Adipocyte (in vitro differentiated cells): ENCODE data around the gene DDN.

Experiments used
- DNase-seq: peaks from one replicate; pipeline ENCODE4 v3.0.0-alpha.2; 2015; ENCODE audit warnings: low read depth
- H3K27me3 ChIP-seq: replicated peaks from 2 replicates; pipeline ENCODE4 v1.7.0; 2013; ENCODE audit warnings: mild to moderate bottlenecking, low read length, moderate library complexity; ENCODE audit not compliant: control insufficient read depth, insufficient read depth
- H3K36me3 ChIP-seq: 2 replicates; pipeline ENCODE4 v1.7.0; 2013; ENCODE audit warnings: low read length, mild to moderate bottlenecking, moderate library complexity; ENCODE audit not compliant: control insufficient read depth, insufficient read depth, severe bottlenecking
- H3K4me1 ChIP-seq: 2 replicates; pipeline ENCODE4 v1.7.0; 2013; ENCODE audit warnings: mild to moderate bottlenecking, low read length, moderate library complexity; ENCODE audit not compliant: control insufficient read depth, insufficient read depth
- H3K4me3 ChIP-seq: 2 replicates; pipeline ENCODE4 v1.7.0; 2013; ENCODE audit warnings: mild to moderate bottlenecking, low read length, moderate library complexity
- H3K9ac ChIP-seq: 2 replicates; pipeline ENCODE4 v1.7.0; 2013; ENCODE audit warnings: mild to moderate bottlenecking, low read length, moderate library complexity
- H3K9me3 ChIP-seq: 2 replicates; pipeline ENCODE4 v1.7.0; 2013; ENCODE audit warnings: mild to moderate bottlenecking, low read length, moderate library complexity; ENCODE audit not compliant: control insufficient read depth

Gene DDN

DNA sequence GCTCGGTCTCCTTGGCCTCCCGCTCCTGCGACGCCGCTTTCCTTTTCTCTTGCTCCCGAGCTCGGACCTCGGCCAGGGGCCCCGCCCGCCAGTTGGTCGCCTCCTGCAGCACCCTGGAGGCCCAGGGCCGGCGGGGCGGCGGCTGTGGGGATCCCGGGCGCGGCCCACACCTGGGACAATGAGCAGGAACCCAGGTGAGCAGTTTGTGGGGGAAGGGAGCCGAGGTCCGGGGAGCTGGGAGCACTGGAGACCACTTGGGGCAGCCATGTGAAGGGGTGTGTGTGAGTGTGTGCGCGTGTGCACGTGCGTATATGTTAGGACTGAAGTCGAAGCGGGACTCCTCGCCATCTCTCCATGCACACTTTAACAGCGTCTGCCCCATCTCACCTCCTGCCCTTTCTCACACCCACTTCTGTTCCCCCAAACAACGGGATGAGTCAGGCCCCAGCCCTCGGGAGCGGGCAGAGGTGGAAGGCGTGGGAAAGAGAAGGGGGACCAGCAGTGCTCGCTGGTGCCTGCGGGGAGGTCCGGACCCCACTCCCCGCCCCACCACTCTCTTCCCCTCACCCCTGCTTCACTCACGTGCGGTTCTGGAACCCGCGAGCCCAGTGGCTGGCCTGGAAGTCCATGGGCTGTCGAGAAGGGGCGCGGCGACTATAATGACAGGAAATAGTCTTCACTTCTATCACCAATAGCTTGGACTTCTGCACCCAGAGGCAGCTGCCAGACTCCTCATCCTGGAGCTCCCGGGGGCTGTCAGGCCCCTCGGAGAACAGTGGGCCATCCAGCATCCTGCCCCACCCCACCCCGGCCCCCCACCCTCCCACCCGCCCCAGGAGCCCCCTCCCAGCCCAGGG is 450 bp downstream of the DDN start:
- Histone ChIP-seq H3K27me3 (peaks cover 12% of the 10 kb centered on the region), H3K9ac (no peak overlapping the region), H3K4me1 (peaks cover 18% of the 10 kb centered on the region), H3K4me3 (peak overlapping the region; percentile 68), H3K36me3 (peaks cover 32% of the 10 kb centered on the region), H3K9me3 (no peaks in the 10 kb centered on the region)
- DNase-seq = peak; percentile 37

DNA sequence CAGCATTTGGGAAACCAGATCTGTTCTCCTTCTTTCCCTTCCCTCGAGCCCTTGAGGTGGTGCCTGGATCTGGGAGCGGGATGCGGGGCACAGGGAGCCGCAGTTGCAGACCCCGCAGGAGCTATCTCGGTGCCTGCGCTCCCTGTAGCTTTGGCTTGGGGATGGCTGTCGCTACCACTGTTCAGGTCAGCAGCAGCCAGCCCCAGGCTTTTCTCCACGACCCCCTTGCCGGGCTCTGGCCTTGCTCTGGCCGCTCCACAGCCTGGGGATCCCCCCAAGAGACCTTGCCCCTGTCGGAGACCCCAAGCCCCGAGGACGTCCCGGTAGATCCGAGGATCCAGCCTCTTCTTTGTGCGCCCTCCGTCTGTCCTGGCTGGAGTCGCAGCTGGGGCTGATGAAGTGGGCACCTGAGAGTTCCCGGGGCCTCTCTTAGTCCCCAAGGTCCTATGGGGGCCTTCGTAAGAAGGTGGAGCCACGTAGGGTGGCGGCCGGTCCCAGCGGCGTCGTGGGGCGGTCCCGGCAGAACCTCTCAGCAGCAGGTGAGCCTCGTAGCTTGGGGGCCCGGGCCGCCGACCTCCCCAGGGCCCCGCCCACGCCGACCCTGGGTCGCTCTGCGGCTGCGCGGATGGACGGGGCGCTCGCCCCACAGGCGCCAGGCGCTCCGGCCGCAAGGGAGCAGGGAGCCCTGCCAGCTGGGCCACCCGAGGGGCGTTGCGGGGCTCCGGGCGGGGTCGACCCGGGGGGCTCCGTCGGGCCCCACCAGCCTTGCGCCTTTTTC is 1.3 kb downstream of the DDN start:
- DNase-seq = no peak
- H3K4me3 ChIP-seq = peak overlapping the region; percentile 68
- peaks cover 24% of the 10 kb centered on the region for H3K36me3 ChIP-seq
- no peaks in the 10 kb centered on the region for H3K9me3 ChIP-seq
- H3K9ac ChIP-seq = no peak overlapping the region
- peaks cover 16% of the 10 kb centered on the region for H3K27me3 ChIP-seq
- peaks cover 18% of the 10 kb centered on the region for H3K4me1 ChIP-seq

DNA sequence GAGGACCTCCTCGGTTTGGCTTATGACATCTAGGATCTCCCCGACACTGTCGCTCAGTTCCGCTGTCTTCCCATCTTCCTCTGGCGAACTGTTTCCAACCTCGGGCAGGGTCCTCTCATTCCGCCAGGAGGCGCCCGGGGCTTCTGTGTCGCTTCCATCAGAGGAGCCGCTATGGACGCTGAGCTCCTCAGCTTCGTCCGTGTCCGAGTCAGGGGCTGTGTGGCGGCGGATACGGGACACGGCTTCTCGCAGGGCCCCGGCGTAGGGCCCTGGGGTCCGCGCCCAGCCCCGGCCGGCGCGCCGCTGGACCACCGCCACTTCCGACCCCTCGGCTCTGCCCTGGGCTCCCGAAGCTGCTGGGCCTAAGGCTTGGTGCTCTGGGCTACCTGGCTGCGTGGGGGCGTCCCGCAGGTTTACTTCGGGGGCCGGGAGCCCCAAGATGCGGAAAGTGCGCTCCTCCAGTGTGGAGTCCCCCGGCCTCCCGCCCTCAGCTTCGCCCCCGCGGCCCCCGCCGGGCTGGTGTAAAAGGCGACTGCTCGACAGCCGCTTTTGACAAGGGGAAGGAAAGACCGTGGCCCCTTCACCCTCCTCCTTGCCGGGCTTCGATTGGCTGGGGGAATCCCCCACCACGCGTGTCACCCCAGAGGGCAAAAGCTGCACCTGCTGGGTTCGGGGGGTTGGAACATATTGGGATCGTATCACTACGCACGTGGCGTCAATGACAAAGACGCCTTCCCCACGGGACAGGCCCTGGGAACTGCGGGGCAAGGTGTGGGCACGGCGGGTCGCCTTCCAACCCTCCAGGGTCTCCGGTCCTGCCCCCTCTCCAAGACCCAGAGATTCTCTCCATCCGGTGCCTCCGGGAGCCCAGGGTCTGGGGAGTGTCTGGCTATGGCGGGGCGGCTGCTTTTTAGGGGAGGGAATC is 2.1 kb downstream of the DDN start:
- DNase-seq = peak; percentile 87
- Histone ChIP-seq H3K4me1 (peaks cover 18% of the 10 kb centered on the region), H3K9me3 (no peaks in the 10 kb centered on the region), H3K36me3 (peaks cover 16% of the 10 kb centered on the region), H3K27me3 (peaks cover 18% of the 10 kb centered on the region), H3K9ac (no peak overlapping the region), H3K4me3 (peak overlapping the region; percentile 60)

GRCh38 chr12:48995086-48995879 is 3.9 kb downstream of the DDN start:
- Histone ChIP-seq H3K9ac (peak overlapping the region; percentile 38), H3K36me3 (peaks cover under 1% of the 10 kb centered on the region), H3K4me3 (peak overlapping the region; percentile 66), H3K9me3 (no peaks in the 10 kb centered on the region), H3K27me3 (peaks cover 29% of the 10 kb centered on the region), H3K4me1 (peaks cover 15% of the 10 kb centered on the region)
- peak; percentile 94 for DNase-seq

DNA sequence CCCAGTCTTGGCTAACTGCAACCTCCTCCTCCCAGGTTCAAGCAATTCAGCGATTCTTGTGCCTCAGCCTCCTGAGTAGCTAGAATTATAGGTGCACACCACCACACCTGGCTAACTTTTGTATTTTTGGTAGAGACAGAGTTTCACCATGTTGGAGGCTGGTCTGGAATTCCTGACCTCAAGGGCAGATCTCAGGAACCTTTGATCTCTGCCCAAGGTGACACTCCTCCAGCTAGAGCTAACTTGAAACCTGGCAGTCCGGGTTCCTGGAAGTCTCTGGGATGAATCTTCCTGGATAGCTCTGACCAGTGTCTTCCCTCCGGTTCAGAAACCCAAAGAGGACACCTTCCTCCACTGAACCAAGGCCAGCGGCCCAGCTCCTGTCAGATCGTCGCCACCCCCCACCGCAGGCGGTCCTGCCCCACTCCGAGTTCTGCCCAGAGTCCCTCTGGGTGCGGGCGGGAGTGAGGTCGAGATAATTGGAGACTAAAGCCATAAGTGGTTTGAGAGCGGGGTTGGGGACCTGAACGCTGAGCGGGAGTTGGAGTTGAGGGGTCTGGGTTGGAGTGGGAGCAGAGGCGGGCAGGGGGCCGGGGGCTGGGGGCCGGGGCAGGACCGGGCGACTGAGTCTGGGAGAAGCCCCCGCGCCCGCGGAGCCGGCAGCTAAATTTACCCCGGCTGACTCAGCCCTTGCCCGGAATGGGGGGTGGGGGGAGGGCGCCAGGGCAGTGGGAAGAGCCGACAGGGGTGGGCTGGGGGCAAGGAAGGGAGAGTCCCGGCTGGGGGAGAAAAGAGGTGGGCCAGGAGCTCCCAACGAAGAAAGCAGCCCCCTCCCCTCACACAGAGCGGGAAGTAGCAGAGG is 4.7 kb downstream of the DDN start:
- no peaks in the 10 kb centered on the region for H3K9me3 ChIP-seq
- peaks cover 35% of the 10 kb centered on the region for H3K27me3 ChIP-seq
- H3K9ac ChIP-seq = no peak overlapping the region
- no peak overlapping the region for H3K4me3 ChIP-seq
- DNase-seq = no peak
- H3K4me1 ChIP-seq = peaks cover 7% of the 10 kb centered on the region
- no peaks in the 10 kb centered on the region for H3K36me3 ChIP-seq

GRCh38 chr12:48993787-48994186 is 5.4 kb downstream of the DDN start:
- H3K27me3 ChIP-seq = peaks cover 42% of the 10 kb centered on the region
- peaks cover 4% of the 10 kb centered on the region for H3K4me1 ChIP-seq
- H3K9ac ChIP-seq = no peak overlapping the region
- no peak for DNase-seq
- no peaks in the 10 kb centered on the region for H3K36me3 ChIP-seq
- H3K9me3 ChIP-seq = no peaks in the 10 kb centered on the region
- H3K4me3 ChIP-seq = no peak overlapping the region

DNA sequence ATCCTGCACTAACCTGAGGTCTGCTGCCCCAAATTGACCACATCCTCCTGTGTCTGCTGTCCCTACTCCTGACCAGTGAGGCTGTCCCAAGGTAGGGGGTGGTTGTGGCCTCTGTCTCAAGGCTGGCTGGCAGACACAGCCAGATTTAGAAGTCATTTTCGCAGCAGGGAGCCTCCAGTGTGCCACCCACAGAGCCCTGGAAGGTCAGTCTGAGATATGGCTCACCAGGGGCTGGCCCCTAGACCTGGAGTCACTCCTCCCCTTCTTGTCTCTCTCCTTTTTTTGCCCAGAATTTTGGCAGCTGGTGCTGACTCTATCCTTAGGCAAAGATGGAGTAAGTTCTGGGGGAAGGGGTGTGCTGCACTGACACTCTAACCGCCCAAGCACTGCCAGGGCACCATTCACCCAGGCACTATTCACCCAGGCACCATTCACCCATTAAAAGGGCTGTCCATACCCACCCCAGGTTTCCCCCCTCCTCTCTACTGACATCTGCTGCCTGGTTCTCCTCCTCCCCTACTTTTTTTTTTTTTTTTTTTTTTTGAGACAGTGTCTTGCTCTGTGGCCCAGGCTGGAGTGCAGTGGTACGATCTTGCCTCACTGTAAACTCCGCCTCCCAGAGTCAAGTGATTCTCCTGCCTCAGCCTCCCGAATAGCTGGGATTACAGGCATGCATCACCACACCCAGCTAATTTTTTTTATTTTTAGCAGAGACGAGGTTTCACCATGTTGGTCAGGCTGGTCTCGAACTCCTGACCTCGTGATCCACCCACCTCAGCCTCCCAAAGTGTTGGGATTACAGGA is 7.7 kb downstream of the DDN start:
- Histone ChIP-seq H3K9ac (no peak overlapping the region), H3K27me3 (peaks cover 62% of the 10 kb centered on the region)
- DNase-seq = no peak

DNA sequence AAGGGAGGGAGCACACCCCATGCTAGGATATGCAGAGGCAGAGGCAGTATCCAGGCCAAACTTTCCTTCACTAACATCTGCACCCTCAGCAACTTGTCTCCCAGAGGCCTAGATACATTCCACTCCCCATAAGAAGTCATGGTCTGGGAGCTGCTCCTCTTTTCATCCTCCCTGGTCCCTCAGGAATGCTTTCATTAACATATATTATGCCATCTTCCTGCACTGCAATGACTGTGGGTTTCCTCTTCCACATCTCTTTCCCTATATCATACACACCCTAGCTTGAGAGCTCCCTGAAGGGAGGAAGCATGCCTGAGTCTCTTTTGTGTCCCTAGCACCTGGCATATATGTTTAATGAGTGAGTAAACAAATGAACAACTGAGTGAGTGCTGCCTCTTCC is 8.6 kb downstream of the DDN start:
- Histone ChIP-seq H3K4me1 (no peaks in the 10 kb centered on the region), H3K27me3 (peaks cover 71% of the 10 kb centered on the region), H3K9me3 (no peaks in the 10 kb centered on the region), H3K9ac (no peak overlapping the region), H3K36me3 (no peaks in the 10 kb centered on the region), H3K4me3 (no peak overlapping the region)
- no peak for DNase-seq

More for the DNA sequence above, 7.7 kb downstream of the DDN start:
- Histone ChIP-seq H3K4me3 (no peak overlapping the region), H3K4me1 (no peaks in the 10 kb centered on the region), H3K9me3 (no peaks in the 10 kb centered on the region), H3K36me3 (no peaks in the 10 kb centered on the region)

DNA sequence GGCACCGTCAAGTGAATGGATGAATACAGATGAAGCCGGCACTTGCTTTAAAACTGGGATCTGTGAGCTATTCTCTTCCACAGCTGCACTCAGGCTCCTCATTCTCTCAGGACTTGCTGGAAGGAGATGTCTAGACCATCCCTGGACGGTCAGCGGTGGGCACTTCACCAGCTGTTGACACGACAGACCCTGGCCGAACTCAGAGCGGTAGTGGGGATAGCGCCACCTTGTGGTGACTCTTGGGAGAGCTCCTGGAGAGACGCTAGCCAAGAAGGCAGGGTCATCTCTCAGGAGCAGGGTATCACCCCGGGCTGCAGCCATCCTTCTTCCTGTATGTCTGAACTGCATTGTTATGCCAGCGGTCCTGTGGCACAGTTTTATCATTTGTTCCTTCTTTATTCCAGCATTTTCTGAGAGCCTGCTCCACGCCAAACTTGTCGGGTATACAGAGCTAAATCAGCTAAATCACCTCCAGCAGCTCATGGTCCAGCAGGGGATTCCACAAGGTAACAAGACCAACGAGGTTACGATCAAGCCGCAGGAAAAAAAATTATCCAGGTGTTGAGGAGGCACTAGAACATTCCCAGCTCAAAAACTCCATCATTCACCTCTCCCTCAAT is 11.0 kb downstream of the DDN start:
- peaks cover 76% of the 10 kb centered on the region for H3K27me3 ChIP-seq
- H3K4me3 ChIP-seq = no peak overlapping the region
- DNase-seq = peak; percentile 81
- H3K9me3 ChIP-seq = no peaks in the 10 kb centered on the region
- H3K4me1 ChIP-seq = no peaks in the 10 kb centered on the region
- H3K9ac ChIP-seq = no peak overlapping the region
- H3K36me3 ChIP-seq = no peaks in the 10 kb centered on the region
